Activated CD8-positive, alpha-beta memory T cell treated with anti-CD3 and anti-CD28 coated beads for 1 hour (primary cell): ENCODE results near the gene OR4F6.

Experiments
- DNase-seq, 2 donors: peaks; one replicate each; pipeline ENCODE4 v3.0.0-alpha.2; 2020; ENCODE audit warnings: low read depth in 1 of 2; ENCODE audit errors: extremely low read depth in 1 of 2

The OR4F6 gene

GRCh38 chr15:101804375-101804774 lies 1.1 kb downstream of the OR4F6 start:
- no peak for DNase-seq

- no peak for DNase-seq
Observed at GRCh38 chr15:101804941-101805340, 1.6 kb downstream of the OR4F6 start.

GRCh38 chr15:101805605-101806345 lies 2.5 kb downstream of the OR4F6 start:
- no peak for DNase-seq

- DNase-seq, result no peak
Observed at GRCh38 chr15:101807345-101807945, 4.1 kb downstream of the OR4F6 start.

GRCh38 chr15:101808201-101808600 lies 4.9 kb downstream of the OR4F6 start:
- no peak for DNase-seq

- DNase-seq, result no peak
Observed at GRCh38 chr15:101810456-101810855, 7.1 kb downstream of the OR4F6 start.

- DNase-seq, result no peak
Observed at GRCh38 chr15:101810876-101811275, 7.6 kb downstream of the OR4F6 start.

- no peak for DNase-seq
Observed at GRCh38 chr15:101811902-101812301, 8.6 kb downstream of the OR4F6 start, which contains the start of gene OR4F15. TSS of gene OR4F15 (plus strand) at chr15:101812202. CDS start at chr15:101818187, 5,985 bp downstream.

GRCh38 chr15:101813803-101814534 lies 10.7 kb downstream of the OR4F6 start:
- DNase-seq, result no peak

GRCh38 chr15:101820781-101821180 lies 17.5 kb downstream of the OR4F6 start:
- no peak for DNase-seq

- no peak for DNase-seq
Observed at GRCh38 chr15:101827257-101827656, 23.9 kb downstream of the OR4F6 start.

GRCh38 chr15:101828774-101829173 lies 25.5 kb downstream of the OR4F6 start:
- DNase-seq, result no peak

- DNase-seq, result no peak
Observed at GRCh38 chr15:101841656-101842055, 38.3 kb downstream of the OR4F6 start.

GRCh38 chr15:101844916-101845315 lies 41.6 kb downstream of the OR4F6 start:
- DNase-seq, result no peak

- DNase-seq, result no peak
Observed at GRCh38 chr15:101852356-101852755, 49.0 kb downstream of the OR4F6 start.
